Cardiac muscle cell (in vitro differentiated cells and primary cell): Measurements from ENCODE around the gene MAOA. TPM values are rescaled to one million over a fixed set of nuclear protein-coding genes. Genes with fewer than 3 reads are reported as not detected.
A peak's percentile ranks its signal among the peaks of the same experiment; 100 is the strongest.

Experiments
- DNase-seq, 2 donors: peaks; one replicate each; pipeline versions ENCODE4 v3.0.0 to v3.0.0-alpha.2; 2010 to 2017; ENCODE audit warnings: low read depth in 1 of 2, low spot score in 1 of 2
- H3K27ac ChIP-seq: fragments of 200-600 bp; sonication (generic); 2 replicates; pipeline ENCODE4 v1.5.1; 2016
- H3K27me3 ChIP-seq: fragments of 200-600 bp; sonication (generic); 2 replicates; pipeline ENCODE4 v1.6.0; 2016; ENCODE audit warnings: control low read depth
- H3K36me3 ChIP-seq: fragments of 200-600 bp; sonication (generic); 2 replicates; pipeline ENCODE4 v1.5.1; 2016; ENCODE audit warnings: control low read depth
- H3K4me1 ChIP-seq: fragments of 200-600 bp; sonication (generic); 2 replicates; pipeline ENCODE4 v1.8.1; 2017; ENCODE audit warnings: low read depth, mild to moderate bottlenecking, mixed run types
- H3K4me3 ChIP-seq: fragments of 200-600 bp; sonication (generic); 2 replicates; pipeline ENCODE4 v1.5.1; 2016; ENCODE audit warnings: mild to moderate bottlenecking
- H3K9me3 ChIP-seq: fragments of 200-600 bp; sonication (generic); 2 replicates; pipeline ENCODE4 v1.5.1; 2017; ENCODE audit warnings: low read depth, mild to moderate bottlenecking, control low read depth
- polyA plus RNA-seq: library from polyadenylated mRNA; unstranded; fragments of >200 nt; fragmentation: Nextera tagmentation; extraction: Ambion mirVana; gene quantifications from 2 replicates; pipeline ENCODE4 v1.2.1, GENCODE V29; 2016
- total RNA-seq: library from RNA; depleted of rRNA; stranded (reverse); fragments of >200 nt; gene quantifications from 2 replicates; pipeline ENCODE4 v1.2.3, GENCODE V29; 2016
- TF ChIP-seq, protein P1 (sequence below): IDR thresholded peaks from 2 replicates; pipeline ENCODE4 v1.5.1; 2012; ENCODE audit warnings: low read depth, mild to moderate bottlenecking, low read length

MAOA gene
- total and polyA plus RNA-seq, 2 experiments from 2014 or later: 6.7 to 10.3 TPM

DNA sequence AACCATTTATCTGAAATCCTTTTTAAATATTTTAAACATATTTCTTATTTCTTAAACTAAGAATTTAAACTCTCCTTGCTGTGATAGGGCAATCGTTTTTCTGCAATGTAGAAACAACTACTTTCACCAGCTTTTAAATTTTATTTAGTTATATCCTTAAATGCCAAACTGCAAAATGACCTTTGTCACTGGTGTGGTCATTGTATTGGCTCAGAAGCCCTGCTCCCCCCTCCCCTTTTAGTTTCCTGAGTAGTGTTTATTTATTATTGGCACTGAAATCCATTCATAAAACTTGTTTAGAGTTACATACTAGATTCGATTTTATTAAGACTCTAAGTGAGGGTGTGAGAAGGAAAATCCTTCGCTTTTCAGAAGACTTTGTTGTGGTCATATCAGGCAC lies 23.0 kb downstream of the MAOA start:
- Histone ChIP-seq H3K36me3 (no peaks in the 10 kb centered on the region), H3K9me3 (no peaks in the 10 kb centered on the region), H3K4me1 (no peaks in the 10 kb centered on the region), H3K27me3 (no peaks in the 10 kb centered on the region), H3K4me3 (no peak overlapping the region), H3K27ac (no peak overlapping the region)
- TF ChIP-seq, protein P1, sequence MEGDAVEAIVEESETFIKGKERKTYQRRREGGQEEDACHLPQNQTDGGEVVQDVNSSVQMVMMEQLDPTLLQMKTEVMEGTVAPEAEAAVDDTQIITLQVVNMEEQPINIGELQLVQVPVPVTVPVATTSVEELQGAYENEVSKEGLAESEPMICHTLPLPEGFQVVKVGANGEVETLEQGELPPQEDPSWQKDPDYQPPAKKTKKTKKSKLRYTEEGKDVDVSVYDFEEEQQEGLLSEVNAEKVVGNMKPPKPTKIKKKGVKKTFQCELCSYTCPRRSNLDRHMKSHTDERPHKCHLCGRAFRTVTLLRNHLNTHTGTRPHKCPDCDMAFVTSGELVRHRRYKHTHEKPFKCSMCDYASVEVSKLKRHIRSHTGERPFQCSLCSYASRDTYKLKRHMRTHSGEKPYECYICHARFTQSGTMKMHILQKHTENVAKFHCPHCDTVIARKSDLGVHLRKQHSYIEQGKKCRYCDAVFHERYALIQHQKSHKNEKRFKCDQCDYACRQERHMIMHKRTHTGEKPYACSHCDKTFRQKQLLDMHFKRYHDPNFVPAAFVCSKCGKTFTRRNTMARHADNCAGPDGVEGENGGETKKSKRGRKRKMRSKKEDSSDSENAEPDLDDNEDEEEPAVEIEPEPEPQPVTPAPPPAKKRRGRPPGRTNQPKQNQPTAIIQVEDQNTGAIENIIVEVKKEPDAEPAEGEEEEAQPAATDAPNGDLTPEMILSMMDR: no peak
- DNase-seq: no peak

DNA sequence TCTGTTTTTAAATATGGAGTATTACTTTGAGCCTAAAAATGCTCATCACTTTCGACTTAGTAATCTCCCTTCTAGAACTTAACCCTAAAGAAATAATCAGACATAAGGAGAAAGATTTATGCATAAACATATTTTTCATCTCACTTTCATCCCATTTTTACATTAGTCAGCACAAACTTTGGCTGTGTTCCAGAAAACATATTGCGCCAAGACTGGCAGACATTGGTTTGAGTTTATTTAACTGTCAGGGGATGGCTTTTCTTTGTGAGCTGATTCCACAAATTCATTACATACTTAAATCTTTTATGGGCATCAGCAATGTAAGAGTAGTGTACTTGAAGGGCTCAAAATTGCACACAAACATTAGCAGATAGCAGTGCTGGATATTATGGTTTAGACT lies 23.7 kb downstream of the MAOA start:
- peak in 1 of 2 donors; percentile 64 for DNase-seq
- no peak overlapping the region for H3K27ac ChIP-seq

DNA sequence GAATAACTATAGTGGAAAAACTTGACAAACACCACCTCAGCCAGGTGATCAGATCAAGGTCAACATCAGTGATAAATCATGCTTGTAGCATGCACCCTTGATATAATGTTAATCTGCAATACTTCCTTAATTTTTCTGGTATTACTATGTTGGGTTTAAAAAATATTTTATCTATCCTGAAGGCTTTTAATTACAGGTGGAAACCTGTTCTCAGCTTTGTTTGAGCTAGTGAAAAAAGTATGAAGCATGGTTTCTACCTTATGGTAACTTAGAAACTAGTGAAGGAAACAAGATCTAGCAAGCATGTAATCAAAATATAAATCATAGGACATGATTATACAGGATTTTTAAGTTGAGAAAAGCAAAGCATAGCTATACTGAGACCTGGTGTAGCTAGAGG lies 26.6 kb downstream of the MAOA start:
- H3K4me3 ChIP-seq: no peak overlapping the region
- H3K36me3 ChIP-seq: no peaks in the 10 kb centered on the region
- no peak for DNase-seq
- H3K9me3 ChIP-seq: no peaks in the 10 kb centered on the region
- no peaks in the 10 kb centered on the region for H3K27me3 ChIP-seq
- H3K4me1 ChIP-seq: no peaks in the 10 kb centered on the region
- H3K27ac ChIP-seq: no peak overlapping the region
- TF ChIP-seq, protein P1: no peak

More for the DNA sequence above, 23.7 kb downstream of the MAOA start:
- H3K27me3 ChIP-seq: no peaks in the 10 kb centered on the region
- H3K36me3 ChIP-seq: no peaks in the 10 kb centered on the region
- H3K9me3 ChIP-seq: no peaks in the 10 kb centered on the region
- H3K4me1 ChIP-seq: no peaks in the 10 kb centered on the region
- H3K4me3 ChIP-seq: no peak overlapping the region
- TF ChIP-seq, protein P1: no peak

DNA sequence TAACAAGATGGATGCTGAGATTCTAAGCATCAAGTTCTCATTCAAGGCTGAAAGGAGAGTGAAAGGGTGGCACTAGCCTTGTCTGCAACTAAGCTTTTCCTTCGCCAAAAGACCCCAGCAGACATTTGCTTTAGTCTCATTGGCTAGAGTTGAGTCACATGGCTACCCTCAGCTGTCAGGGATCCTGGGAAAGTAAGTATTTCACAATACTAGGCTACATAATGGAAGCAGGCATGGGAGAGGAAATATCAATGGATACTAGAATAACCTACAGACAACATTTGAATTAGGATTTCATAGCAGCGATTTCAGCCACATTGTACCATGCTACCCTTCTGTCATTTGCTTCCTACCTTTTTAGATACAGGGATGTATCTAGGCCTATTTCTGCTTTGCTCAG lies 29.1 kb downstream of the MAOA start:
- no peaks in the 10 kb centered on the region for H3K36me3 ChIP-seq
- H3K27me3 ChIP-seq: no peaks in the 10 kb centered on the region
- H3K27ac ChIP-seq: no peak overlapping the region
- H3K4me3 ChIP-seq: no peak overlapping the region
- H3K9me3 ChIP-seq: no peaks in the 10 kb centered on the region
- H3K4me1 ChIP-seq: no peaks in the 10 kb centered on the region
- DNase-seq: no peak
- TF ChIP-seq, protein P1: no peak

DNA sequence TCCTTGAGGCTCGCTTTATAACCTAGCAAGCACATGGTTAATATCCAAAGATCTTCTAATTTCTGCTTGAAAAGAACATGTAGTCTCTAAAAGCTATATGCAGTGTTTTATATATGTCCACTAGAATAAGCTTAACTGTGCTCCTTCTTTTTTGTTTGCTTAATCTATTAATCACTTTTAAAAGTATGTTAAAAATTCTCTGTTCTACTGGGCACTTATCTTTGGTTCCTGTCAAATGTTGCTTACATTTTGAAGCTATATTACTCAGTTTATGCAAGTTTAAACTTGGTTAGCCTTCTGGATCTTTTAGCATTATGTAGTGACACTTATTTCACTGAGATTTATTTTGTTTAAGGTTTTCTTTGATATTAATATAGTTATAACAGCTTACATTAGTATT lies 32.5 kb downstream of the MAOA start:
- DNase-seq: no peak
- H3K36me3 ChIP-seq: no peaks in the 10 kb centered on the region
- H3K9me3 ChIP-seq: no peaks in the 10 kb centered on the region
- no peaks in the 10 kb centered on the region for H3K27me3 ChIP-seq
- no peak overlapping the region for H3K27ac ChIP-seq
- no peaks in the 10 kb centered on the region for H3K4me1 ChIP-seq
- TF ChIP-seq, protein P1: no peak
- no peak overlapping the region for H3K4me3 ChIP-seq
